ENCODE results near the gene ZNF654.

GRCh38 chr3:88152841-88153240, 93.8 kb downstream of the ZNF654 start:
- no peak for TF ChIP-seq CTCF (conservative IDR thresholded peaks at IDR 0.05; ENCODE audit: low read depth in 2 of 2)
- TF ChIP-seq POLR2AphosphoS5 (IDR thresholded peaks at IDR 0.05; ENCODE audit: low read depth): no peak
- TF ChIP-seq NANOG (IDR thresholded peaks at IDR 0.05; ENCODE audit: borderline replicate concordance): no peak
